Lung (tissue), 12 donors: ENCODE data around the gene TSTD1. TPM values are rescaled to one million over a fixed set of nuclear protein-coding genes. Genes with fewer than 3 reads are reported as not detected.

Source experiments
- ATAC-seq: fragments of 200-7000 bp; cut with Tn5 transposase; one replicate; pipeline ENCODE4 v1.9.1; 2020; ENCODE audit warnings: moderate number of reproducible peaks; ENCODE audit not compliant: insufficient read depth, low FRiP score
- DNase-seq, 3 donors: peaks; one replicate each; pipeline ENCODE4 v3.0.0-alpha.2; 2013 to 2017
- H3K27ac ChIP-seq, 2 donors: one replicate each; pipeline ENCODE4 v1.5.1; 2013; ENCODE audit warnings: mild to moderate bottlenecking in 2 of 2, moderate library complexity in 2 of 2, control low read depth in 1 of 2, inconsistent platforms in 1 of 2, low read depth in 1 of 2, low read length in 1 of 2
- H3K27me3 ChIP-seq, 3 donors: one replicate each; pipeline ENCODE4 v1.5.1; 2013; ENCODE audit warnings: low read length in 2 of 3; ENCODE audit not compliant: control insufficient read depth in 3 of 3, insufficient read depth in 3 of 3
- H3K36me3 ChIP-seq, 4 donors: one replicate each; pipeline ENCODE4 v1.5.1; 2013; ENCODE audit warnings: low read length in 4 of 4, mild to moderate bottlenecking in 1 of 4, moderate library complexity in 1 of 4; ENCODE audit not compliant: control insufficient read depth in 4 of 4, insufficient read depth in 4 of 4
- H3K4me1 ChIP-seq, 5 donors: one replicate each; pipeline ENCODE4 v1.5.1; 2013; ENCODE audit warnings: low read length in 5 of 5, mild to moderate bottlenecking in 2 of 5, moderate library complexity in 1 of 5; ENCODE audit not compliant: control insufficient read depth in 5 of 5, insufficient read depth in 5 of 5
- H3K4me3 ChIP-seq: one replicate; pipeline ENCODE4 v1.5.1; 2013; ENCODE audit warnings: mild to moderate bottlenecking, control low read depth, moderate library complexity
- H3K9ac ChIP-seq, 2 donors: one replicate each; pipeline ENCODE4 v1.5.1; 2013; ENCODE audit warnings: low read length in 2 of 2, control low read depth in 1 of 2; ENCODE audit not compliant: insufficient read depth in 1 of 2
- H3K9me3 ChIP-seq, 4 donors: one replicate each; pipeline ENCODE4 v1.5.1; 2013; ENCODE audit warnings: low read length in 3 of 4, mild to moderate bottlenecking in 1 of 4, moderate library complexity in 1 of 4; ENCODE audit not compliant: control insufficient read depth in 4 of 4, insufficient read depth in 3 of 4
- CTCF ChIP-seq: IDR thresholded peaks from 2 replicates; pipeline ENCODE4 v1.5.1; 2012; ENCODE audit warnings: mild to moderate bottlenecking; ENCODE audit errors: control extremely low read depth, extremely low read depth
- WGBS, 2 donors: extraction: QIAGEN DNeasy Blood & Tissue Kit; methylation state at CpG; one replicate each; pipeline ENCODE4 v1.1.7; 2013; 5-methylcytosine and 5-hydroxymethylcytosine counted together
- polyA plus RNA-seq, 2 donors: library from polyadenylated mRNA; stranded (reverse); fragments of 200-250 nt; gene quantifications; one replicate each; pipeline ENCODE4 v1.2.1, GENCODE V29; 2013
- total RNA-seq, 2 donors: library from RNA; depleted of rRNA in 1 of 2; stranded (reverse); fragments of >200 nt in 1 of 2; gene quantifications; one replicate each; pipeline ENCODE4 v1.2.1, GENCODE V29; 2014 to 2021
- donor health status: control.
- donor health status: control.
- donor health status: Bipolar disorder and iron deficiency.
- donor health status: healthy.
- donor health status: DM: yes; HTN: yes; CAD: no.

The TSTD1 gene
- total and polyA plus RNA-seq, 4 donors: 43.2 to 187 (median 72.8) TPM

- no peaks in the 10 kb centered on the region for H3K4me1 ChIP-seq
- TF ChIP-seq CTCF: no peak
- H3K27me3 ChIP-seq: peaks cover 0 to 4% (median 3%) of the 10 kb centered on the region in 3 donors
- H3K36me3 ChIP-seq: no peaks in the 10 kb centered on the region
- ATAC-seq (no peak), DNase-seq (no peak)
- no peak overlapping the region for H3K9ac ChIP-seq
- H3K9me3 ChIP-seq: no peaks in the 10 kb centered on the region
- no peak overlapping the region for H3K4me3 ChIP-seq
- H3K27ac ChIP-seq: no peak overlapping the region
- 95 to 98% methylated on average over 4 of the region's 4 CpGs for WGBS, 2 donors
Observed at GRCh38 chr1:161061419-161061818, 22.7 kb upstream of the TSTD1 start.

DNA sequence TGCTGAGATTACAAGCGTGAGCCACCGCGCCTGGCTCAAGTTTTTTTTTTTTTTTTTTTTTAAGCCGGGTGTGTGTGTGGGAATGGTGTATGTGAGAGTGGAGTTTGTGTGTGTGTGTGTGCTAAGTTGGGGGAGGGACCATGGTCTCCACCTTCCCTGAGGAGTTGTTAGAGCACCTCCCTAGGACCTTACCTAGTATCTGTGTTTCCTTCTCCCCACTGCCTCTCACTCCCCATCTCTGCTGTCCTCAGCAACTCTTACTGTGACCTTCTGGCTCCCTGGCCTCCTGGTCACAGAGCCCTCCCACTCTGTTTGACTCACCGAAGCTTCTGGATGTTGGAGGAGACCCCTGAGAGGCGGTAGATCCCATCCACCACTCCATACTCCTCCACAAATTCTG, 20.5 kb upstream of the TSTD1 start:
- Histone ChIP-seq H3K27ac (no peak overlapping the region), H3K9ac (no peak overlapping the region), H3K4me1 (no peaks in the 10 kb centered on the region), H3K27me3 (peaks cover 0 to 3% (median 2%) of the 10 kb centered on the region in 3 donors), H3K4me3 (no peak overlapping the region), H3K36me3 (peaks cover 0 to 3% (median 0%) of the 10 kb centered on the region in 4 donors), H3K9me3 (no peaks in the 10 kb centered on the region)
- ATAC-seq (no peak), DNase-seq (no peak)
- WGBS, 2 donors: 81% methylated on average over 6 of the region's 6 CpGs
- no peak for TF ChIP-seq CTCF

DNA sequence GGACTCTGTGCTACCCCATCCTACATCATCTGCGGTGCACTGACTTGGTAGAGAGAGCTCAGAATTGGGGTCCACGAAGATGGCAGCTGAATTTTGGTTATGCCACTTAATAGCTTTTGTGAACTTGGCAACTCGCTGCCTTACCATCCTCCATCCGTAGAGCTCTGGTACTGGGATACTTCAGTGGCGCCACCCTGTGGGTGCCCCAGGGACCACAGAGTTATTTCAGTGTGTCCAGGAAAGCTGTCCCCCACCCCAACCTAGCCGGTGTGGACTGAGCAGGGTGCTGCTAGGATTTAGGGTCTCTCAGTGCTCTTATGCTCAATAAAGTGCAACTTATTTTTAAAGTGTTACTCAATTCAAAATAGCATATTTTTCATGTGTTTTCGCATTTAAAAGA, 16.0 kb upstream of the TSTD1 start:
- DNase-seq (no peak), ATAC-seq (no peak)
- H3K27ac ChIP-seq: no peak overlapping the region
- no peak overlapping the region for H3K9ac ChIP-seq
- peaks cover 0 to 14% (median 0%) of the 10 kb centered on the region in 4 donors for H3K36me3 ChIP-seq
- H3K27me3 ChIP-seq: peaks cover 0 to 3% (median 0%) of the 10 kb centered on the region in 3 donors
- no peaks in the 10 kb centered on the region for H3K4me1 ChIP-seq
- H3K4me3 ChIP-seq: no peak overlapping the region
- H3K9me3 ChIP-seq: no peaks in the 10 kb centered on the region
- WGBS, 2 donors: 86 to 87% methylated on average over 7 of the region's 7 CpGs
- TF ChIP-seq CTCF: no peak

DNA sequence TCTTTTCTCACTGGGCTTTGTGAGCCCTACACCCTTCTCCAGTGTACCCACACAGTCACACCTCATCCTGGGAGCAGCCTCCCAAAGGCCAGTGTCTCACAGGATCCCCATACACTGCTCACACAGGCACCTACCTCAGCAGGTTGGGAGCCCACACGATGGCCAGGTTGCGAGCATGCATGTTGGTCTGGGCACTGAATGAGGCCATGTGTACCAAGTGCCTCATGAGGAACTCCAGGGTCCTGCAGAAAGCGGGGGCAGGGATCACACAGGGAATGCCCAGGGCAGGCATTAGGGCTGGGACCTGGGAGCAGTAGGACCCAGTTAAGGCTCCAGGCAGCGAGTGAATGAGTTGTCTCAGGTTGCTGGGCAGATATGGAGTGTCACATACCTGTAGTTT, 15.5 kb upstream of the TSTD1 start:
- H3K27me3 ChIP-seq: peaks cover 0 to 3% (median 0%) of the 10 kb centered on the region in 3 donors
- no peak for TF ChIP-seq CTCF
- no peaks in the 10 kb centered on the region for H3K4me1 ChIP-seq
- WGBS, 2 donors: 89 to 92% methylated on average over 4 of the region's 4 CpGs
- peaks cover 0 to 15% (median 0%) of the 10 kb centered on the region in 4 donors for H3K36me3 ChIP-seq
- DNase-seq: no peak
- H3K4me3 ChIP-seq: no peak overlapping the region
- no peak for ATAC-seq
- H3K9ac ChIP-seq: no peak overlapping the region
- H3K27ac ChIP-seq: no peak overlapping the region
- no peaks in the 10 kb centered on the region for H3K9me3 ChIP-seq
